ENCODE measurements around the gene TRPC6.

DNA sequence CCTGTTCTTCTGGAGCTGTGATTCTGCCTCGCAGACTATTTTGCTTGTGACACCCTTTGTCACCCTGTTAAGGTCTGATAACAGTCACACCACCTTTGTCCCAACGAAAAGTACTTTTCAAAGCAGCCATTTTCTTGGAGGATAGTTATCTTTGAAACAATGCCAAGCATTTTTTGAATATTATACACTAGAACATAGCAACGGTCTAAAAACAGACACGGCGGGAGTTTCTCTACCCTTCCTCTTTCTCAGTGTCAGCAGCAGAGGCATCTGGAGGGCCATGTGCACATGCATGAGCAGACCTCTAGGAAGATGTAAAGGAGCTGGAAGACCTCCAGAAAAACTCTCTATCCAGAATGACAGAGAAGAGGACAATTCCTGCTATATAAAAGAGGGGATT, 86.5 kb downstream of the TRPC6 start:
- TF ChIP-seq, protein P1, sequence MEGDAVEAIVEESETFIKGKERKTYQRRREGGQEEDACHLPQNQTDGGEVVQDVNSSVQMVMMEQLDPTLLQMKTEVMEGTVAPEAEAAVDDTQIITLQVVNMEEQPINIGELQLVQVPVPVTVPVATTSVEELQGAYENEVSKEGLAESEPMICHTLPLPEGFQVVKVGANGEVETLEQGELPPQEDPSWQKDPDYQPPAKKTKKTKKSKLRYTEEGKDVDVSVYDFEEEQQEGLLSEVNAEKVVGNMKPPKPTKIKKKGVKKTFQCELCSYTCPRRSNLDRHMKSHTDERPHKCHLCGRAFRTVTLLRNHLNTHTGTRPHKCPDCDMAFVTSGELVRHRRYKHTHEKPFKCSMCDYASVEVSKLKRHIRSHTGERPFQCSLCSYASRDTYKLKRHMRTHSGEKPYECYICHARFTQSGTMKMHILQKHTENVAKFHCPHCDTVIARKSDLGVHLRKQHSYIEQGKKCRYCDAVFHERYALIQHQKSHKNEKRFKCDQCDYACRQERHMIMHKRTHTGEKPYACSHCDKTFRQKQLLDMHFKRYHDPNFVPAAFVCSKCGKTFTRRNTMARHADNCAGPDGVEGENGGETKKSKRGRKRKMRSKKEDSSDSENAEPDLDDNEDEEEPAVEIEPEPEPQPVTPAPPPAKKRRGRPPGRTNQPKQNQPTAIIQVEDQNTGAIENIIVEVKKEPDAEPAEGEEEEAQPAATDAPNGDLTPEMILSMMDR (conservative IDR thresholded peaks at IDR 0.05; ENCODE audit: low read length), result no peak
- no peak for TF ChIP-seq EZH2phosphoT487 (IDR thresholded peaks at IDR 0.05; ENCODE audit: borderline replicate concordance)
